ENCODE measurements around the gene PSMG3. TPM values are rescaled to one million over a fixed set of nuclear protein-coding genes. Genes with fewer than 3 reads are reported as not detected.

The PSMG3 gene
- total and polyA plus RNA-seq, 2 of the 8 experiments (the other 6 are each of a cell fraction or from before 2014, with no cell fraction given), result 30.2 to 62.0 TPM

DNA sequence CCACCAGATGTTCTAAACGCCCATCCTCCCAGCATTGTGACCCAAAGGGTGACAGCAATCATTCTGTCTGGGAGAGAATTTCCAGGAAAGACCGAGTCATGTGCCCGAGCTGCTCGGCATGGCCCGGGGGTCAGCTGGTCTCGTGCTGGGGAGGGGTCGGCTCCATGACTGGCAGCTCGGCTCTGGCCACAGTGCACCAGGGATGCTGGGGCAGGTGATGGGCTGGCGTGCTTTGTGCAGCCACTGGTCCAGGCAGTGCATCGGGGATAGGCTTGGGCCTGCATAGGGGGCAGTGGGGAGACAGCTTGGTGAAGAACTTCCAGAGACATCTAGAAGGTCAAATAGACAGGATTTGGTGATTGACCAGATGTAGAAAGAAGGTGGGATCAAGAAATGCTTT, 39.2 kb upstream of the PSMG3 start:
- Histone ChIP-seq H3K4me2 (ENCODE audit: insufficient read depth in 1 of 2, low read depth in 2 of 2, low read length in 2 of 2) (no peak overlapping the region), H3K14ac (ENCODE audit: insufficient read length) (no peak overlapping the region), H3K79me2 (ENCODE audit: control insufficient read depth in 1 of 2, insufficient read depth in 2 of 2, low read length in 2 of 2) (no peaks in the 10 kb centered on the region), H2AK5ac (ENCODE audit: low read depth, low read length) (peak overlapping the region; percentile 47; the same call in 1 of the 2 replicates), H3K18ac (ENCODE audit: extremely low read depth, low read length) (no peak overlapping the region), H4K8ac (ENCODE audit: extremely low read depth, insufficient read depth, low read length) (no peak overlapping the region), H3K27me3 (replicated peaks in 1 of 4; ENCODE audit: control insufficient read depth in 3 of 4, extremely low read depth in 1 of 4, insufficient read depth in 3 of 4, low read length in 3 of 4) (no peaks in the 10 kb centered on the region), H3K4ac (replicated peaks; ENCODE audit: insufficient read length, low read depth, low read length) (no peak overlapping the region), H2BK12ac (ENCODE audit: low read depth, low read length) (no peak overlapping the region), H3K9ac (replicated peaks in 1 of 4; ENCODE audit: extremely low read depth in 1 of 4, low read depth in 3 of 4, low read length in 3 of 4) (no peak overlapping the region), H2BK5ac (ENCODE audit: low read depth, low read length) (no peak overlapping the region), H3K4me1 (replicated peaks in 1 of 4; ENCODE audit: control insufficient read depth in 3 of 4, insufficient read depth in 4 of 4, low read length in 3 of 4) (peaks cover 0 to 6% (median 0%) of the 10 kb centered on the region in 4 experiments; a peak in 3 of 7 replicates), H4K5ac (ENCODE audit: insufficient read length, low read depth, low read length) (no peak overlapping the region), H2BK15ac (ENCODE audit: low read length) (no peak overlapping the region), H3K56ac (replicated peaks; ENCODE audit: insufficient read length, low read depth, low read length) (no peak overlapping the region), H4K91ac (replicated peaks; ENCODE audit: insufficient read length, low read length) (no peak overlapping the region), H2BK120ac (replicated peaks; ENCODE audit: low read depth, low read length) (no peak overlapping the region), H3K79me1 (ENCODE audit: low read depth, low read length) (no peaks in the 10 kb centered on the region), H3K36me3 (ENCODE audit: control insufficient read depth in 2 of 4, insufficient read depth in 4 of 4, low read length in 3 of 4) (no peaks in the 10 kb centered on the region), H3K4me3 (ENCODE audit: extremely low read depth in 1 of 4, insufficient read depth in 2 of 4, low read depth in 3 of 4, low read length in 4 of 4) (no peak overlapping the region), H4K20me1 (replicated peaks in 1 of 2; ENCODE audit: control insufficient read depth in 1 of 2, insufficient read depth in 2 of 2, low read length in 2 of 2) (no peaks in the 10 kb centered on the region), H2AFZ (ENCODE audit: low read length) (no peak overlapping the region), H3K9me3 (ENCODE audit: insufficient read depth in 2 of 2, low read depth in 1 of 2, low read length in 1 of 2) (no peaks in the 10 kb centered on the region), H3K23ac (ENCODE audit: insufficient read length) (no peak overlapping the region), H2BK20ac (ENCODE audit: low read length) (no peak overlapping the region), H3K27ac (ENCODE audit: low read depth, low read length) (no peak overlapping the region), H3K23me2 (ENCODE audit: low read depth, low read length) (no peaks in the 10 kb centered on the region; the same call in 1 of the 2 replicates)
- CTCF ChIA-PET (ENCODE audit: partially characterized antibody), result interaction anchor here (1.3 to 1.9 kb wide), 4 partner anchors 16 to 101 kb away, joined by 3 to 7 read pairs (median 4); no protein-coding TSS in a partner anchor
- DNase-seq (ENCODE audit: low read depth in 1 of 2, low spot score in 2 of 2) (no peak), FAIRE-seq (no peak)
- POLR2A ChIA-PET (ENCODE audit: partially characterized antibody), result no interaction called here
- WGBS, 2 experiments (ENCODE audit: extremely low coverage in 1 of 2, insufficient coverage in 1 of 2, insufficient read length in 1 of 2, insufficient replicate concordance in 2 of 2, low coverage in 1 of 2, low lambda C conversion rate in 2 of 2, missing lambda C conversion rate in 1 of 2), result 93% methylated on average over 9 of the region's 10 CpGs; no CpG with 5 or more reads in 1 of the 2 experiments
